NCI-H1694 (cell line): ENCODE results near the gene ATP4A.
A peak's percentile ranks its signal among the peaks of the same experiment; 100 is the strongest.

ENCODE experiments used
- DNase-seq: peaks from one replicate; lab custom pipeline; 2025; lab: John Stamatoyannopoulos, UW

Gene ATP4A

GRCh38 chr19:35549174-35549788 lies 14.2 kb downstream of the ATP4A start:
- DNase-seq = peak; percentile 50

- no peak for DNase-seq
These were observed 16.9 kb downstream of the ATP4A start for GRCh38 chr19:35546532-35546931.

GRCh38 chr19:35545855-35546381 lies 17.5 kb downstream of the ATP4A start:
- DNase-seq = no peak

- peak; percentile 75 for DNase-seq
These were observed 18.2 kb downstream of the ATP4A start, which contains the start of gene TMEM147 for GRCh38 chr19:35545001-35545854. TSS of gene TMEM147 (plus strand) at chr19:35545626. CDS start at chr19:35545740, 114 bp downstream.

GRCh38 chr19:35544110-35544802 lies 19.2 kb downstream of the ATP4A start:
- DNase-seq = no peak

GRCh38 chr19:35543280-35544109 lies 20.0 kb downstream of the ATP4A start:
- DNase-seq = no peak

- no peak for DNase-seq
These were observed 21.2 kb downstream of the ATP4A start for GRCh38 chr19:35542209-35542608.

- no peak for DNase-seq
These were observed 23.0 kb downstream of the ATP4A start for GRCh38 chr19:35540356-35540927.

GRCh38 chr19:35539850-35540249 lies 23.6 kb downstream of the ATP4A start:
- no peak for DNase-seq

- no peak for DNase-seq
These were observed 24.1 kb downstream of the ATP4A start for GRCh38 chr19:35539314-35539713.

- DNase-seq = no peak
These were observed 28.5 kb downstream of the ATP4A start for GRCh38 chr19:35534803-35535480.

- DNase-seq = no peak
These were observed 29.6 kb downstream of the ATP4A start for GRCh38 chr19:35533822-35534392.

- no peak for DNase-seq
These were observed 30.1 kb downstream of the ATP4A start, which contains the start of gene GAPDHS for GRCh38 chr19:35533201-35533821. TSS of gene GAPDHS (plus strand) at chr19:35533456. CDS start at chr19:35533528, 72 bp downstream.

- no peak for DNase-seq
These were observed 32.2 kb downstream of the ATP4A start for GRCh38 chr19:35531291-35531690.

GRCh38 chr19:35529241-35530218 lies 33.9 kb downstream of the ATP4A start:
- DNase-seq = no peak

GRCh38 chr19:35528218-35529038 lies 35.0 kb downstream of the ATP4A start, which contains the start of gene SBSN:
TSS of gene SBSN (minus strand) at chr19:35528311. CDS start at chr19:35528281, 30 bp downstream.
- DNase-seq = no peak

GRCh38 chr19:35525873-35526272 lies 37.6 kb downstream of the ATP4A start:
- no peak for DNase-seq
